Measurements from ENCODE around the gene SERPINC1. TPM values are rescaled to one million over a fixed set of nuclear protein-coding genes. Genes with fewer than 3 reads are reported as not detected.
"Not testable (repeated sequence)": the region's sequence is repeated elsewhere in the genome, so short reads cannot be mapped to it uniquely, and the experiment has no call there.

Gene SERPINC1
- total RNA-seq, result not detected in 2 replicates

GRCh38 chr1:173917149-173917548 is at the start of gene SERPINC1:
TSS of gene SERPINC1 (minus strand) at chr1:173917327. CDS start at chr1:173917259, 68 bp downstream.
- DNase-seq (ENCODE audit: low read depth in 2 of 2), result no peak

- not testable (repeated sequence) for DNase-seq (ENCODE audit: low read depth in 2 of 2)
Observed at GRCh38 chr1:173965896-173966295, 48.8 kb upstream of the SERPINC1 start.

GRCh38 chr1:173963477-173963876 is 46.4 kb upstream of the SERPINC1 start:
- DNase-seq (ENCODE audit: low read depth in 2 of 2), result no peak

- DNase-seq (ENCODE audit: low read depth in 2 of 2), result peak; percentile 64 to 80
Observed at GRCh38 chr1:173960625-173961024, 43.5 kb upstream of the SERPINC1 start.

- DNase-seq (ENCODE audit: low read depth in 2 of 2), result no peak
Observed at GRCh38 chr1:173954179-173954578, 37.1 kb upstream of the SERPINC1 start.

- DNase-seq (ENCODE audit: low read depth in 2 of 2), result no peak
Observed at GRCh38 chr1:173948594-173948993, 31.5 kb upstream of the SERPINC1 start.

- DNase-seq (ENCODE audit: low read depth in 2 of 2), result no peak
Observed at GRCh38 chr1:173946380-173946921, 29.3 kb upstream of the SERPINC1 start.

- no peak for DNase-seq (ENCODE audit: low read depth in 2 of 2)
Observed at GRCh38 chr1:173937062-173937461, 19.9 kb upstream of the SERPINC1 start.

GRCh38 chr1:173934440-173934839 is 17.3 kb upstream of the SERPINC1 start:
- DNase-seq (ENCODE audit: low read depth in 2 of 2), result no peak

- not testable (repeated sequence) for DNase-seq (ENCODE audit: low read depth in 2 of 2)
Observed at GRCh38 chr1:173930541-173930940, 13.4 kb upstream of the SERPINC1 start.

- DNase-seq (ENCODE audit: low read depth in 2 of 2), result no peak
Observed at GRCh38 chr1:173925306-173926242, 8.4 kb upstream of the SERPINC1 start.

- no peak for DNase-seq (ENCODE audit: low read depth in 2 of 2)
Observed at GRCh38 chr1:173920861-173921260, 3.7 kb upstream of the SERPINC1 start.

- no peak for DNase-seq (ENCODE audit: low read depth in 2 of 2)
Observed at GRCh38 chr1:173917635-173918493, 737 bp upstream of the SERPINC1 start.

GRCh38 chr1:173916667-173917066 is 460 bp downstream of the SERPINC1 start:
- no peak for DNase-seq (ENCODE audit: low read depth in 2 of 2)

GRCh38 chr1:173915596-173915995 is 1.5 kb downstream of the SERPINC1 start:
- no peak for DNase-seq (ENCODE audit: low read depth in 2 of 2)

- peak; percentile 48 to 67 for DNase-seq (ENCODE audit: low read depth in 2 of 2)
Observed at GRCh38 chr1:173914366-173914871, 2.7 kb downstream of the SERPINC1 start.

GRCh38 chr1:173913111-173913510 is 4.0 kb downstream of the SERPINC1 start:
- DNase-seq (ENCODE audit: low read depth in 2 of 2), result no peak

- no peak for DNase-seq (ENCODE audit: low read depth in 2 of 2)
Observed at GRCh38 chr1:173903827-173904531, 13.1 kb downstream of the SERPINC1 start.

GRCh38 chr1:173900992-173901391 is 16.1 kb downstream of the SERPINC1 start:
- no peak for DNase-seq (ENCODE audit: low read depth in 2 of 2)

- DNase-seq (ENCODE audit: low read depth in 2 of 2), result no peak
Observed at GRCh38 chr1:173900427-173900826, 16.7 kb downstream of the SERPINC1 start.

GRCh38 chr1:173894189-173894588 is 22.9 kb downstream of the SERPINC1 start:
- DNase-seq (ENCODE audit: low read depth in 2 of 2), result no peak
